Gastrocnemius medialis (tissue), 4 donors: ENCODE results near the gene TTC24.

ENCODE experiments used
- POLR2A ChIP-seq, 2 donors: fragments of 450-650 bp; IDR thresholded peaks; one replicate each; pipeline ENCODE4 v1.6.1; 2017; ENCODE audit warnings: antibody characterized with exemption in 2 of 2, mild to moderate bottlenecking in 2 of 2, moderate library complexity in 2 of 2
- TF ChIP-seq, protein P1 (sequence below), 5 experiments: fragments of 450-650 bp in 3 of 5; fragments of 200-600 bp in 2 of 5; sonication (generic) in 2 of 5; IDR thresholded peaks in 4 of 5; conservative IDR thresholded peaks in 1 of 5; 1 replicate in 4 of 5; 2 replicates in 1 of 5; pipeline ENCODE4 v1.5.1; 2016 to 2019; ENCODE audit warnings: antibody characterized with exemption in 5 of 5, mild to moderate bottlenecking in 3 of 5, moderate library complexity in 3 of 5

DNA sequence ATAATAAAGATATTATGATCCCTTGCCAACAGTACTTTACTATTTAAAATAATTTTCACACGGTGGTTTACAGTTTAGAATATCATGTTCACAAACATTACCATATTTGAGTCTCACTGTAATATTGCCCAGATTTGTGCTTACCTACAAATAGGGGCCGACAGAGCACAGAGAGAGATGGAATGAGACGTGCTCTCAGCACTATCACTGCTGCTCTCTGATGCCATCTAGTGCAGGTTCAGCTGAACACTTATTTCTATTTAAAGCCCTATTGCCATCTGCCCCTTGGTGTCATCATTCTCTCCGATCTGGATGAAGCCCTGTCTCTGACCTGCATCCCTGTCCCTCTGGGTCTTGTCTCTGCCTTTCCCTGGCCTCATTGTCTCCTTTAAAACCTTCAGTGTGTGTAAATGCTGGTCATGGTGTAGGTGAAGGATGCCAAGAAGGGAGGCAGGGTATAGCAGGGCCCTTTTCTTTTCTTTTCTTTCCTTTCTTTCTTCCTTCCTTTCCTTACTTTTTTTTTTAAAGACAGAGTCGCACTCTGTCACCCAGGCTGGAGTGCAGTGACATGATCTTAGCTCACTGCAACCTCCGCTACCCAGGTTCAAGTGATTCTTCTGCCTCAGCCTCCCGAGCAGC is 28.6 kb downstream of the TTC24 start:
- no peak for TF ChIP-seq POLR2A (IDR thresholded peaks at IDR 0.05)
- TF ChIP-seq, protein P1, sequence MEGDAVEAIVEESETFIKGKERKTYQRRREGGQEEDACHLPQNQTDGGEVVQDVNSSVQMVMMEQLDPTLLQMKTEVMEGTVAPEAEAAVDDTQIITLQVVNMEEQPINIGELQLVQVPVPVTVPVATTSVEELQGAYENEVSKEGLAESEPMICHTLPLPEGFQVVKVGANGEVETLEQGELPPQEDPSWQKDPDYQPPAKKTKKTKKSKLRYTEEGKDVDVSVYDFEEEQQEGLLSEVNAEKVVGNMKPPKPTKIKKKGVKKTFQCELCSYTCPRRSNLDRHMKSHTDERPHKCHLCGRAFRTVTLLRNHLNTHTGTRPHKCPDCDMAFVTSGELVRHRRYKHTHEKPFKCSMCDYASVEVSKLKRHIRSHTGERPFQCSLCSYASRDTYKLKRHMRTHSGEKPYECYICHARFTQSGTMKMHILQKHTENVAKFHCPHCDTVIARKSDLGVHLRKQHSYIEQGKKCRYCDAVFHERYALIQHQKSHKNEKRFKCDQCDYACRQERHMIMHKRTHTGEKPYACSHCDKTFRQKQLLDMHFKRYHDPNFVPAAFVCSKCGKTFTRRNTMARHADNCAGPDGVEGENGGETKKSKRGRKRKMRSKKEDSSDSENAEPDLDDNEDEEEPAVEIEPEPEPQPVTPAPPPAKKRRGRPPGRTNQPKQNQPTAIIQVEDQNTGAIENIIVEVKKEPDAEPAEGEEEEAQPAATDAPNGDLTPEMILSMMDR (IDR thresholded peaks at IDR 0.05 in 4 of 5, conservative IDR thresholded peaks at IDR 0.05 in 1 of 5), result peak; percentile 73 to 81 (median 80)
